ENCODE measurements around the gene ABHD16A.

DNA sequence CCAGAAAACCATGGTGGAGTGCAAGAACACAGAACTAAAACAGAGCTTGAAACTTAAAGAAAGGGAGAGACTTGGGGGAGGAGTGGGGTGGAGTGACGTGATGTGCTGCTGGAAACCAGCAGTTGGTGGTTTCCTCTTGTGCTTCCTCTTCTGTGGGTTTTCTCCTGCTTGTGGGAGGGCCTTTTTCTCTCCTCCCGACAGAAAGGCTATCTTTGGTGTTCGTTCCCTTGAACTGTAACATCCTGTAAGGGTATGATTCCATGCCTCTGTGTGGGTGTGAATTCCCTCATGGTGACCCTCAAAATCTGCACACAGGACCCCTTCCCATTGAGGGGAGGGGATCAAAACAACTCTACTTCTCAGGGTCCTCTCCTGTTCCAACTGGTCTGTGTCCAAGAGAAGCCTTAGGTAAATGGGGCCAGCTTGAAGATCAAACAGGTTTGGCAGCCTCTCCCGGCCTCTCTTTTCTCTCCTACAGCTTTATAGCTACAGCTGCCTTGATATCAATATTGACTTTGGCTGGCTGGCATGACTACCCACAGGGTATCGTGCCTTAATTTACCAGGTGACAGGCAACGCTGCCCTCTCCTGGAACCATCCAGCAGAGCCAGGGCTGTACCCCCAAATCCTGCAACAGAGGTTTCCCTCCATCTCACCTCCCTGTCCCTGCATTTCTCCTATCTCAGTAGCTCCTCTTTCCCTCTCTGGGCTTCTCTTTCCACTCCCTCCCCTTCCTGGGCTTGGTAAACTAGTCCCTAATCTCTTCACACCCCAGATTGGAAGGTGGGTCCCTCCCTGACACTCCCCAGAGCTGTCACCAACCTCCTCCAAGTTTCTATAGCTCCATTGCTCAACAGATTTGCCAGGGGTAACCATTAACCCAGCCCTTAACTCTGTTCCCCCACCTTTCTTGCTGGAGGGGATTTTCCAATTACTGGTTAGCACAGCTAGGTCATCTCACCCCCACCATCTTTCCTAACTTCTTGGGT, 35.2 kb upstream of the ABHD16A start:
- TF ChIP-seq HDAC2 (CRISPR knock-in tag; IDR thresholded peaks at IDR 0.05) (peak; percentile 94), EZH2 (conservative IDR thresholded peaks at IDR 0.05; ENCODE audit: low read depth, low read length) (no peak), USF2 (IDR thresholded peaks at IDR 0.05; ENCODE audit: low read depth, low read length) (0 out of 2 replicates have a peak, but pooled peaks have one; percentile 3), USF2 (CRISPR knock-in tag; IDR thresholded peaks at IDR 0.05; ENCODE audit: borderline replicate concordance) (no peak), ZMAT5 (CRISPR knock-in tag; IDR thresholded peaks at IDR 0.05; ENCODE audit: borderline replicate concordance, low read depth) (no peak; the same call in 1 of the 2 replicates)
